Femur (tissue), 1 donor: Measurements from ENCODE around the gene SKAP2.
A peak's percentile ranks its signal among the peaks of the same experiment; 100 is the strongest.
"Not testable (repeated sequence)": the region's sequence is repeated elsewhere in the genome, so short reads cannot be mapped to it uniquely, and the experiment has no call there.

Experiments used
- DNase-seq: peaks from one replicate; pipeline ENCODE4 v3.0.0-alpha.2; 2017

Gene SKAP2

GRCh38 chr7:26857170-26857505 lies 7.3 kb downstream of the SKAP2 start:
- no peak for DNase-seq

- DNase-seq: no peak
Measured at GRCh38 chr7:26856176-26856985, 8.0 kb downstream of the SKAP2 start.

GRCh38 chr7:26854876-26855855 lies 9.2 kb downstream of the SKAP2 start:
- DNase-seq: no peak

- no peak for DNase-seq
Measured at GRCh38 chr7:26853788-26854393, 10.5 kb downstream of the SKAP2 start.

DNA sequence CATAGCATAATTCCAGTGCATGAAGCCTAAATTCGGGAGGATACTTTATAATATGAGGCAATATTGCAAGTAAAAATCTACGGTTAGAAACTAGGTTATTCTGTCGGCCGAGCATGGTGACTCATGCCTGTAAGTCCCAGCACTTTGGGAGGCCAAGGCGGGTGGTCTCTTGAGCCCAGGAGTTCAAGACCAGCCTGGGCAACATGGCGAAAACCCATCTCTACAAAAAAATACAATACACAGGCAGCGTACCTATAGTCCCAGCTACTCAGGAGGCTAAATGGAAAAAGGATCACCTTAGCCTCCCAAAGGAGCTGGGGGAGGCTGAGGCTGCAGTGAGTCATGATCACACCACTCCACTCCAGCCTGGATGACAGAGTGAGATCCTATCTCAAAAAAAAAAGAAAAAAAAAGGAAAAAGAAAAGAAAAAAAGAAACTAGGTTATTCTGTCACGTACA lies 14.2 kb downstream of the SKAP2 start:
- DNase-seq: no peak

GRCh38 chr7:26843705-26844104 lies 20.7 kb downstream of the SKAP2 start:
- DNase-seq: no peak

GRCh38 chr7:26842897-26843296 lies 21.5 kb downstream of the SKAP2 start:
- DNase-seq: no peak

- no peak for DNase-seq
Measured at GRCh38 chr7:26841003-26841739, 23.2 kb downstream of the SKAP2 start.

GRCh38 chr7:26836793-26837192 lies 27.6 kb downstream of the SKAP2 start:
- not testable (repeated sequence) for DNase-seq

- DNase-seq: no peak
Measured at GRCh38 chr7:26815426-26815825, 49.0 kb downstream of the SKAP2 start.

- DNase-seq: peak; percentile 23
Measured at GRCh38 chr7:26813432-26813831, 51.0 kb downstream of the SKAP2 start.

- no peak for DNase-seq
Measured at GRCh38 chr7:26794541-26794940, 69.8 kb downstream of the SKAP2 start.

- DNase-seq: no peak
Measured at GRCh38 chr7:26792576-26792975, 71.8 kb downstream of the SKAP2 start.

GRCh38 chr7:26792006-26792405 lies 72.4 kb downstream of the SKAP2 start:
- DNase-seq: no peak

DNA sequence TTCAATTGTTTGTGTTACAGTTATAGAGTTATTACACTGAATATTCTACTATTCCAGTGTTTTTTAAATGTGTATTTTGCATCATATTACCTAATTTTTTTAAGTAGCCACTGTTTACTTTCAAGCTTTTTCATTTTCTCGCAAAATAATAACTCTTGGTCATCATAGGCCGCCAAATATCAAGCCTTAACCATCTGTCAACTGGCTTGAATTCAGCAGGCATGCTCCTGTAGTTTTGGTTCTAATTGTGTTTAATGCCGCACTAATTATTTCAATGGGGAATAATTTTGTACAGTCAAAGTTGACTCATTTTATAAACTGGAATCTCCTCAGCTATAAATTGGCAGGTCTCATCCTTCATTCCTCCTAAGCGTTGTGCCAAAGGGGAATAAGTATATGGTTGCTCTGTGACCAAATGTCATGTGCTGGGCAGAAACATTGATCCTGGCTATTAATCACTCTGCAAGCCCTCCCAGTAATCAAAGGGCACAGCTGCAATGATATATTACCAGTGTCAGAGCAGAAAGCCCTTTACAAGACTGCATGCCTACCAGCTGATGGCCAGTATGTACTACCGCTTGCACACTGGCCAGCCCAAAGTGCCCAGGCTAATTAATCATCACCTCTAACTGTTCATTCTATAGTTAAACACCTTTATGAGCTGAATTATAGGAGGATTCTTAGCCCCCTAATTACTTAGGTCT lies 74.8 kb downstream of the SKAP2 start:
- no peak for DNase-seq

DNA sequence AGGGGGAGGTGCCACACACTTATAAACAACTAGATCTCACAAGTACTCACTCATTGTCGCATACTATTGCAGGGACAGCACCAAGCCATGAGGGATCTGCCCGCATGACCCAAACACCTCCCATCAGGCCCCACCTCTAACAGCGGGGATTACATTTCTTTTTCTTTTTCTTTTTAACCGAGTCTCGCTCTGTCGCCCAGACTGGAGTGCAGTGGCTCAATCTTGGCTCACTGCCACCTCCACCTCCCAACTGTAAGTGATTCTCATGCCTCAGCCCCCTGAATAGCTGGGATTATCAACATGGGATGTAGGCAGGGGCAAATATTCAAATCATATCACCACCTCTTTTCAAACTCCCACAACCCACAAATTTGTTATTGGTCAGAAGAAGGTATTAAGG lies 76.7 kb downstream of the SKAP2 start:
- no peak for DNase-seq

GRCh38 chr7:26784118-26784517 lies 80.3 kb downstream of the SKAP2 start:
- no peak for DNase-seq

DNA sequence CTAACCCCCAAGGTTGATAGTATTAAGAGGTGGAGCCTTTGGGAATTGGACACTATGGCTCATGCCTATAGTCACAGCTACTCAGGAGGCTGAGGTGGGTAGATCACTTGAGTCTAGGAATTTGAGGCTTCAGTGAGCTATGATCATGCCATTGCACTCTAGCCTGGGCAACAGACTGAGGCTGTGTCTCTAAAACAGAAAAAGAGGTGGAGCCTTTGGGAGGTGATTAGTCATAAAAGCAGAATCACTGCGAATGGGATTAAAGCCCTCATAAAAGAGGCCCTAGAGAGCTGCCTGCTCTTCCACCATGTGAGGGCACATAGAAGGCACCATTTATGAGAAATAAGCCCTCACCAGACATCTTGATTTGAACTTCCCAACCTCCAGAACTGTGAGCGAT lies 81.9 kb downstream of the SKAP2 start:
- no peak for DNase-seq

- no peak for DNase-seq
Measured at GRCh38 chr7:26779978-26780595, 84.3 kb downstream of the SKAP2 start.

- no peak for DNase-seq
Measured at GRCh38 chr7:26777385-26777784, 87.0 kb downstream of the SKAP2 start.

GRCh38 chr7:26760501-26760900 lies 103.9 kb downstream of the SKAP2 start:
- DNase-seq: no peak

DNA sequence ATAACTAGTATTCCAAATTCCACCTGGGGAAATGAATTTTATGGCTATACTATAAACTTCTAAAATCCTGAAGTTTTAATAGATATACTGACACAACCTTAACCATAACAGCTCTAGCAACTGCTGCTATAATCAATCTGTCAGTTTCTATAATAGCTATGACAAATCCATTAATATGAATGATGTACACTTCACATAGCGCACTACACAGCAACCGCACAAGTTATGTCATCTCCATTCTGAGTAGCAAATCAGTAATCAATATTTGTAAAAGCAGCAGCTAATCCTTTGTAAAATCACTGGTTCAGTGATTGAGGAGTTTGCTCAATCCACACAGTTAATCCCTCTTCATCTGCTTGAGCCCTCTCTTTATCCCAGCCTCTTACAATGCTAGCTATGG lies 105.3 kb downstream of the SKAP2 start:
- no peak for DNase-seq
